GM19328 (cell line): ENCODE results near the gene HOXC11.

Source experiments
- ATAC-seq: cut with Tn5 transposase; IDR thresholded peaks from one replicate; pipeline ENCODE4 v1.9.1; 2021; ENCODE audit warnings: mild to moderate bottlenecking, moderate library complexity; ENCODE audit not compliant: unreplicated experiment

Gene HOXC11

GRCh38 chr12:54007538-54008259 lies 34.8 kb downstream of the HOXC11 start:
- no peak for ATAC-seq

DNA sequence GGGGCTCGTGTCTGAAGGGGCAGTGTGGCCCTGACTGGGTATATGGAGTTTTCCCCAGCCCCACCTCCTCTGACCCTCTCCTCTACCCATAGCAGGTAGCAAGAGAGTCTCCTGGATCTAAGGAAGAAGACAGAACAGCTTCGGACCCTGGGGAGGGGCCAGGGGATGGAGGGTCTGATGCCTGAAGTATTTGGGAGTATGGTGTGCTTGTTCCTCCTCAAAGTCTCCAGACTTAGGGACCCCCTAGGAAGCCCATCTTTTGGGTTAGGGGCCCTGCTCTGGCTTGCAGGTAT lies 35.3 kb downstream of the HOXC11 start:
- ATAC-seq = no peak

DNA sequence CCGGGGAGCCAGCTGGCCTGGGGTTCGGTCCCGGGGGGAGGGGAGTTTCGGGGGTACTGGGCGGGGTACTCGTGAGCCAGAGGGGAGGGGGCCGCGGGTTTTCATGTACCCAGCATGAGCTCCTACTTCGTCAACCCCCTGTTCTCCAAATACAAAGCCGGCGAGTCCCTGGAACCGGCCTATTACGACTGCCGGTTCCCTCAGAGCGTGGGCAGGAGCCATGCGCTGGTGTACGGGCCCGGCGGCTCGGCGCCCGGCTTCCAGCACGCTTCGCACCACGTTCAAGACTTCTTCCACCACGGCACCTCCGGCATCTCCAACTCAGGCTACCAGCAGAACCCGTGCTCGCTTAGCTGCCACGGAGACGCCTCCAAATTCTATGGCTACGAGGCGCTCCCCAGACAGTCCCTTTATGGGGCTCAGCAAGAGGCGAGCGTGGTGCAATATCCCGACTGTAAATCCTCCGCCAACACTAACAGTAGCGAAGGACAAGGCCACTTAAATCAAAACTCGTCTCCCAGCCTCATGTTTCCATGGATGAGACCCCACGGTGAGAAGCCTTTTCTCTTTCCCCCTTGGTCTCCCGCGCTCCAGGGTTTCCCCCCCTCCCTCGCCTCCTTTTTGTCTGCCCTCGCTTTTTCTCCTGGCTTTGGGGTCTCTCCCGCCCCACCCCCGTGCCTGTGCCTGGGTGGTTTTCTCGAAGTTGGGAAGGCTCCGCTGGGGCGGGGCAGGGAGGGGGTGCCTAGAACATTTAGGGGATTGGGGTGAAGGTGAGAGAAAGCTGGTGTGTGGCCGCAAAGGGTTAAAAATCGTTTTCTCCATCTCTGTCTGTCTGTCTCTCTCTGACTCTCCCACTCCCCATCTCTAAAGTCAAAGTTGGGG lies 36.5 kb downstream of the HOXC11 start:
- no peak for ATAC-seq

DNA sequence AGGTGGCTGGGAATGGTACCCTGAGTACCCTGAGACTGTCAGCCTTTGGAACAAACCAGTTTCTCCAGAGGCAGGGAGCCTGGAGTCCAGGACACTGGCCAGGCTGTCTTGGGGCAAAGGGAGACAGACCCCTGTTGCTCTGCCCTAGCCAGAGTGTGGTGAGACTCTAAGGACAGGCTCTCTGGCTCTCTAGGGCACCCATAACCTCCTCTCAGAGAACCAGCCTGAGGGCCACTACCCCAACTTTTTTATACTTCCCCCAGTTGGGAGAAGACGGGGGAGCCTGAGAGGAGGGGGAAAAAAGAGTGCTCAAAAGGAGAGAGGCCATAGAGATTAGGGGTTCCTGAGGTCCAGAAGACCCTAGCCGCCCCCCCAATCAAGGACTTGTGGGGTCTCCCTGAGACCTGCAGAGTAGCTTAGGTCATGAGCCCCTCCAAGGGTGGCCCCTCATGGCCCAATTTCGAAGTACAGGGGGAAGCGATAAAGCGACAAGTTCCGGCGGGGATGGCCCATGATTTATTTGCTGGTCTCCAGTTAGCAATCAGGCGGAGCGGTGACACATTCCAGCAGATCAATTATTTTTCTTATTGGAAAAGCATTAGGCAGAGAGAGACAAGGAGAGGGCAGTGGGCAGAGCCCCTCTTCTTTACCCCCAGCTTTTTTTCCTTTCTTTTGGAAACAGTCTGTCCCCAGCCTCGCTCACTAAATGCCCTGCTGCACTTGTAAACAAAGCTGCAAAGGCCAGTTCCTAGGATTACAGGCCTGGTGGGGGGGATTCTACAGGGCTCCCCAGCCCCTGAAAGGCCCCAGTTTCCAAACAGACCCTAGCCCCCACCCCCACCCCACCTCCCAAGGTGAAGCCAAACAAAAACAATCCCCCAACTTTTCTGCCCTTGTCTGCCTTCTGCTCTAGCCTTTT lies 37.4 kb downstream of the HOXC11 start:
- ATAC-seq = no peak

DNA sequence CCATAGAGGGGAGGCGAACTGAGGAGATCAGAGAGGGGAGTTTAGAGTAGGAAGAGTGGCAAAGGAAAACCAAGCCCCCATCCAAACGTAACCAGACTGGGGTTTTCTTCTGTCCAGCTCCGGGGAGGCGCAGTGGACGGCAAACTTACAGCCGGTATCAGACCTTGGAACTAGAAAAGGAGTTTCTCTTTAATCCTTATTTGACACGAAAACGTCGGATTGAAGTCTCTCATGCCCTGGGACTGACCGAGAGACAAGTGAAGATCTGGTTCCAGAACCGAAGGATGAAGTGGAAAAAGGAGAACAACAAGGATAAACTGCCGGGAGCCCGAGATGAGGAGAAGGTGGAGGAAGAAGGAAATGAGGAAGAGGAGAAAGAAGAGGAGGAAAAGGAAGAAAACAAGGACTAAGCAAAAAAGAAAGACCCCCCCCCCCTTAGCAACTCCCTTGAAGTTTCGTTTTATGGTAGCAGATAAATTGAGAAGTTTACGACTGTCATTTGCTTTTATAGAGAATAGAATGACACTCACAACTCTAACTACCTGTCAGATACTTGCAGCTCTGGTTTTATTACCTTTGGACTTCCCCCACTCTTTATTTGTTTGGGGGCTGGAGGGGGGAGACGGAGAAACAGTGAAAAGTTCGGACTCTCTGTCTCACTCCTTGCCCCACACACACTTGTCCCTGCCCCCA lies 38.2 kb downstream of the HOXC11 start:
- no peak for ATAC-seq

DNA sequence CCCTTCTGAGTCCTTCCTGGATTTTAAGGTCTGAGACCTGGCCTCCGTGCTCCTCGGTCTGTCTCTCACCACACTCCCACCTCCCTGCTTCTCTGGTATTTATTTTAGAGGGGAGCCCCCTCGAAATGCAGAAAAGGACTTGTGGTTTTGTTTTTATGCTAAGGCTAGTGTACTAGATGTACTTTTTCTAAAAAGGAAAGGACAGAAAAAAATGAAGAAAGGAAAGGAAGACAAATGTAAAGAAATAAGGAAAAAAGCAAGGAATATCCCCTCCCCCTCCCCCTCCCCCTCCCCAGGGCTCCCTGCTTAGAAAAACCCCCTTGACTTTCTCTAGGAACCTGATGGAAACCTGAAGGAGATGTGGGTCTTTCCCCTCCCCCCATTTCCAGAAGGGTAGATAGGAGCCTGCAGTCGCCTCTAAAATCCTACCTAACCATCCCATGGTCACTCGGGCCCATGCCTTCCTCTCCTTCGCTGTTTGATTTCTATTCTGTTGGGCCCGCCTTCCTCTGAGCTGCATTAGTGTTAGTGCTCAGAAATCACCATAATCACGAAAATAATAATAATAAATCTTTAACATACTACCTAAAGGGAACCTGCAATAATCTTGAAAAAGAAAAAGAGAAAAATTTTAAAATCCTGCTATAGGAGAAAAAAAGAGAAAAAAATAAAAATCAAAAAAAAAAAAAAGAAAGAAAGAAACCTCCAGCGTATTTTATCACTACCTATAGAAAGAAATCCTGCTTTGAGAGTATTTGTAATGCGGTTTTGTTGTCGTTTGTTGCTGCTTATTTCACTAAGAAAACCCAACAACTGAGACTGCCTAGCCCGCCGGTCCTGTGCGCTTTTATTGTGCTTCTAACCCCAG lies 39.0 kb downstream of the HOXC11 start:
- no peak for ATAC-seq

DNA sequence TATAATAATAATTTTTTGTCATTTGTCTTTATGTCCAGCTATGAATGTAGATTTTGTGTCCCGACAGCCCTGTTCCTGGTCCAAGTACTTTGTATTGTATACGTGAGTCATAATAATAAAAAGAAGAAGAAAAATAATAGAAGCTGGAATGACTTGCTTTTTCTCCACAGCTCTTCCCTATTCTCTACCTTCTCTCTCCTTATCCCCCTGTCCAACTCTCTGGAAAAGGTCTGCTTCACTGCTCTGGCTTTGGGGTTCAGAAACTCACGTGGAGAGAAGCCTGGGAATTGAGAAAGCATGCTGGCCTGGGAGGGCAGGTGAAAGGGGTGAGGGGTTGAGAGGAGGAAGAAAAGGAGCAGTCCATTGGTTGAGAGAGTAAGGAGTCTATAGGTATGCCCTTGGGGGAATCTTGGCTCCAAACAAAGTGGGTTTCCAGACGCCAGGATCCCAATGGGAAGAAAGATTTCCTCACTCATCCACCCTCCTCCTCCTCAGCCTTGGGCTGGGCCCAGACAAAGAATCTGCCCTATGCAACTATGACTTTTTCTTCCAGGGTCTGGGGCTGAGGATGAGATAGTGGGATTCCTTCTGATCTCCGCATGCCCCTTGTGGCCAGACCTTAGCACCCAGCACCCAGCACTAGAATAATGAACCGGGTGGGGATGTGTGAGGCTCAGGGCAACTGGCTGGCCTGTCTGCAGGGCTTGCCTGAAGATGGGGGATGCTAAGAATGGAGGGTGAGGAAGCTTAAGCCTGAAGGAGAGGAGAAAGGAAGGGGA lies 39.9 kb downstream of the HOXC11 start:
- no peak for ATAC-seq

GRCh38 chr12:54014377-54015017 lies 41.6 kb downstream of the HOXC11 start:
- ATAC-seq = no peak

DNA sequence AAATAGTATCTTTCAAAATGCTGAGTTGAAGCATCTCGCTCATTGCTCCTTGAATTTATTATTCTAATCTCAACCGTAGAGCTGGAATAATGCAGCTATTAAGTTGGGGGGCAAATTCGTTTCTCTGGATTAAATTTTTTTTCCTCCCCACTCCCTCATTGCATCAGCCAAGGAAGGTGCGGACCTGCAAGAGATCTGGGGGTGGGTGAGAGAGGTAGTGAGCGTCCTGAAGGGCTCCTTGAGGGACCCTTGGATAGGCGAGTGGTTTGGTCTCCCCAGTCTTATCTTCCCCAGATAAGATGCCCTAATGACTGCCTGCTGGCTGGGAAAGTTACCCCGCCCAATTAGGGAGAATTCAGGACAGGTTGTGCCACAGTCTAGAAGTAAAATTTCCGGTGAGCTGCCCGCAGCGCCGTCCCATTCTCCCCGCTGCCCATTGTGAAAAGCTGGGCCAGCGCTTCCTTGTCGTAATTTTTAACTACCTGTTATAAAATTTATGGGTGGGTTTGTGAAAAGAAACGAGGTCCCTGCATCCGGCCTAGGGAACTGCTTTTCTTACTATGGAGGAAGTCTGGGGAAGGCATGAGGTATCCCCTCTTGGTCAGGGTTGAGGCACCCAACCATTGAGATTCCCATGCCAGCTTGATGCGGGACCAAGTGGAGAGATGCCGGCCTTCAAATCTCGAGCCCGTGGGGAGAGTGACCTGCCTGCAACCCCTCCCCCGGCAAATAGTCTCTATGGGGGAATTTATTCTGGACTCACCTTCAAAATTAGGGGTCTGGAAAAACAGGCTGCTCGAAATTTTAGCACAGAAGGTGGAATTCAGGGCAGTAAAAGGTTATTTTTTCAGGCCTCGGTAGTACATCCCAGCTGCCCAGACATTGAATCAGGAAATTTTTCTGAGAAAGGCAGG lies 42.3 kb downstream of the HOXC11 start:
- no peak for ATAC-seq

DNA sequence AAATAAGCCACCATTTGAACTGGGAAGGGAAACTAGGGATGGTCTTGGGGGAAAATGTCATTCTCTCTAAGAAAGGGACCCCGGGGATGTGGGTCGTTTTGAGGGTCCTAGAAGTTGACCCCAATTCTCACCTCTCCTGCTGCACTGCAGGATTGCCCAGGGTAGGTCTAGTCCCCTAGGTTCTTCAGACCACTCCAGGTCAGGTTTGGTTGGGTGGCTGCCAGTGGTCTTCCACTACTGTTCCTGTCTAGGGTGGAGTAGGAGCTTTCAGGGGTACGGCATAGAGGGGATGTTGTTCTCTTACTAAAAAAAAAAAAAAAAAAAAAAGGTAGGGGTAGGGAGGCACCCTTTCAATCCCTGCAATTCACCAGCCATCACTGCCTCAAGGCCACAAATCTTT lies 43.1 kb downstream of the HOXC11 start:
- no peak for ATAC-seq

DNA sequence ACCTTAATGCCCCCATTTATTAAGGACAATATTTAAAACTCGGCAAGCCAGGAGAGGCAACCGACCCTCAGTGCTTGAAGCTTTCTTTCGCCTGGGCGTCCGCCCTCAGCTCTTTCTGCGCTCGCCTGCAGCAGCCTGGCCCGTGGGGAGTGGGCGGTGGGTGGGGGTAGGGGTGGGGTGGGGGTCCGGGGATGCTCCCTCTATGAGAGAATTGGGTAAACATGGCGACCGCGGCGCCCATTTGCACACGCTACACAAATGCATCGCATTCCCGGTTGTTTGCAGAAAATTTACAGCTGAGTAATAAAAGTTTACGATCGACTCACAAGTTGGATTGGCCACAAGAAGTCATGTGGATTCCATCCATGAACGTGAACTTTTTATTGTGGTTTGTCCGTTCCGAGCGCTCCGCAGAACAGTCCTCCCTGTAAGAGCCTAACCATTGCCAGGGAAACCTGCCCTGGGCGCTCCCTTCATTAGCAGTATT lies 43.6 kb downstream of the HOXC11 start:
- ATAC-seq = no peak

DNA sequence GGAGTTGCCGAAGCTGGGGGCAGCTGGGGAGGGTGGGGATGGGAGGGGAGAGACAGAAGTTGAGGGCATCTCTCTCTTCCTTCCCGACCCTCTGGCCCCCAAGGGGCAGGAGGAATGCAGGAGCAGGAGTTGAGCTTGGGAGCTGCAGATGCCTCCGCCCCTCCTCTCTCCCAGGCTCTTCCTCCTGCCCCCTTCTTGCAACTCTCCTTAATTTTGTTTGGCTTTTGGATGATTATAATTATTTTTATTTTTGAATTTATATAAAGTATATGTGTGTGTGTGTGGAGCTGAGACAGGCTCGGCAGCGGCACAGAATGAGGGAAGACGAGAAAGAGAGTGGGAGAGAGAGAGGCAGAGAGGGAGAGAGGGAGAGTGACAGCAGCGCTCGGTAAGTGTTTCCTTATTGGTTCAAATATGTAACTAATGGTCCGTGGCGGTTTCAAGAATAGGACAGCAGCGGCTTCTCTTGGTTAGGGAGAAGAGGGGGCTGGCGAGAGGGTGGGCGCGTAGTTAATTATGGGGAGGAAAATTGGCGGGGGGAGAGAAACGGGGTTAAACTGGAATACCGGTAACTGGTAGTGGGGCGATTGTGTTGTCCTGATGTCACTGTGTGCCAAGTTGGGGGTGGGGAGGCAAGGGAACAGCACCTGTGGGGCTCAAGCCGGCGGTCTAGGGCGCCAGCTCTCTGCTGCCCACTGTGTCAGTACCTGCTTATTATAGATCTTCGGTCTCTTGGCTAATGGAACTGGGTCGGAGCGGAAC lies 44.3 kb downstream of the HOXC11 start:
- ATAC-seq = no peak

DNA sequence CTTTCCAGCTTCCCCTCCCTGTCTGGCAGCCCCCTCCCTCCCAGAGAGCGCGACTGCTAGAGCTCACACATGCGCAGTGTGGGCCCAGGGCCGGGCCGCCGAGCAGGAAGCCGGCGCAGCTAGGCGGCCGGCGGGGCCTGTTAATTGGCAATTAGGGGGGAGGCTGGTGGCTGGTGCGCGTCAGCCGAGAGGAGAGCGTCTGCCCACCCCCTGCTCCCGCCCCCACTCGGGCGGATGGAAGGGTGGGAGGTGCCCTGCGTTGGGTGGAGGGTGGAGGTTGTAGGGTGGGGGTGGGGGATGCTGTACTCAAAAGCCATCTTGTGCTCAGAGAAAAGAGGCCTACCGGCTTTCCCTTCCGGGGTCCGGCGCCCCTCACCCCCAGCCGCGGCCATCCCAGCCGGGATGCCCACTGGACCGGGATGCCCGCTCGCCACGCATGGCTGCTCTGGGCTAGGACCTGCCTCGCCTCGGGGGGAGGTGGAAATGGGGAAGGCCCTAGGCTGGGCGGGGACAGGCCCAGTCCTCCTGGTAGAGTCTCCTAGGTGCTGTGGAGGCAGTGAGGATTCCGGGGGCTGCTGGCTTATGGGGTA lies 45.0 kb downstream of the HOXC11 start:
- peak; percentile 82 for ATAC-seq

- no peak for ATAC-seq
Measured at GRCh38 chr12:54018468-54018984, 45.6 kb downstream of the HOXC11 start.

- ATAC-seq = no peak
Measured at GRCh38 chr12:54019091-54019811, 46.3 kb downstream of the HOXC11 start.
